WERI-Rb-1 (cell line): Measurements from ENCODE around the gene CNKSR2.

ENCODE experiments used
- DNase-seq: peaks from one replicate; pipeline ENCODE4 v3.0.0-alpha.2; 2020
- H3K27ac ChIP-seq: fragments of 250-450 bp; sonication (Bioruptor Pico); 2 replicates; pipeline ENCODE4 v1.5.1; 2020; ENCODE audit warnings: mild to moderate bottlenecking, moderate library complexity
- H3K27me3 ChIP-seq: fragments of 250-450 bp; sonication (Bioruptor Pico); 2 replicates; pipeline ENCODE4 v1.5.1; 2021; ENCODE audit warnings: mild to moderate bottlenecking, low read depth, moderate library complexity; ENCODE audit not compliant: insufficient read depth, severe bottlenecking
- H3K36me3 ChIP-seq: fragments of 250-450 bp; sonication (Bioruptor Pico); 2 replicates; pipeline ENCODE4 v1.5.1; 2020; ENCODE audit warnings: mild to moderate bottlenecking, moderate library complexity
- H3K4me3 ChIP-seq: 2 replicates; pipeline ENCODE4 v1.5.1; 2011; ENCODE audit warnings: low read depth, mild to moderate bottlenecking, control low read depth, low read length
- H3K9me3 ChIP-seq: fragments of 250-450 bp; sonication (Bioruptor Pico); 2 replicates; pipeline ENCODE4 v1.5.1; 2021; ENCODE audit warnings: mild to moderate bottlenecking, moderate library complexity; ENCODE audit not compliant: severe bottlenecking
- CTCF ChIP-seq: IDR thresholded peaks from 2 replicates; pipeline ENCODE4 v1.5.1; 2011; ENCODE audit warnings: low read depth, mild to moderate bottlenecking, control low read depth, inconsistent platforms, low read length

The CNKSR2 gene

GRCh38 chrX:21662761-21663160, 288.5 kb downstream of the CNKSR2 start:
- DNase-seq: no peak
- H3K9me3 ChIP-seq: no peaks in the 10 kb centered on the region
- H3K36me3 ChIP-seq: no peaks in the 10 kb centered on the region
- peaks cover 4% of the 10 kb centered on the region for H3K27me3 ChIP-seq
- H3K27ac ChIP-seq: no peak overlapping the region
- no peak for TF ChIP-seq CTCF
- no peak overlapping the region for H3K4me3 ChIP-seq

GRCh38 chrX:21666252-21666651, 292.0 kb downstream of the CNKSR2 start:
- no peaks in the 10 kb centered on the region for H3K9me3 ChIP-seq
- no peaks in the 10 kb centered on the region for H3K36me3 ChIP-seq
- no peak for TF ChIP-seq CTCF

GRCh38 chrX:21666679-21667078, 292.5 kb downstream of the CNKSR2 start:
- Histone ChIP-seq H3K27ac (no peak overlapping the region), H3K27me3 (peaks cover 4% of the 10 kb centered on the region), H3K4me3 (no peak overlapping the region), H3K36me3 (no peaks in the 10 kb centered on the region), H3K9me3 (no peaks in the 10 kb centered on the region)
- no peak for DNase-seq
- TF ChIP-seq CTCF: no peak

More at GRCh38 chrX:21666252-21666651, 292.0 kb downstream of the CNKSR2 start:
- Histone ChIP-seq H3K4me3 (no peak overlapping the region), H3K27me3 (peaks cover 4% of the 10 kb centered on the region), H3K27ac (no peak overlapping the region)
- DNase-seq: no peak

GRCh38 chrX:21674430-21675186, 300.4 kb downstream of the CNKSR2 start:
- H3K27me3 ChIP-seq: no peaks in the 10 kb centered on the region
- H3K9me3 ChIP-seq: no peaks in the 10 kb centered on the region
- DNase-seq: no peak
- no peaks in the 10 kb centered on the region for H3K36me3 ChIP-seq
- H3K27ac ChIP-seq: no peak overlapping the region
- H3K4me3 ChIP-seq: no peak overlapping the region
- no peak for TF ChIP-seq CTCF

GRCh38 chrX:21675931-21676330, 301.7 kb downstream of the CNKSR2 start:
- H3K27ac ChIP-seq: no peak overlapping the region
- H3K36me3 ChIP-seq: no peaks in the 10 kb centered on the region
- no peak for TF ChIP-seq CTCF
- H3K9me3 ChIP-seq: no peaks in the 10 kb centered on the region
- H3K4me3 ChIP-seq: no peak overlapping the region
- DNase-seq: no peak
- H3K27me3 ChIP-seq: no peaks in the 10 kb centered on the region
